Fibroblast of mammary gland (primary cell): ENCODE results near the gene SMOC2.

Experiments used
- DNase-seq: peaks from one replicate; pipeline ENCODE4 v3.0.0-alpha.2; 2010; ENCODE audit warnings: low read depth
- H3K4me3 ChIP-seq: 2 replicates; pipeline ENCODE4 v1.5.1; 2011; ENCODE audit warnings: low read depth, mild to moderate bottlenecking, low read length, moderate library complexity; ENCODE audit not compliant: control insufficient read depth
- CTCF ChIP-seq: conservative IDR thresholded peaks from 2 replicates; pipeline ENCODE4 v1.5.1; 2011; ENCODE audit warnings: low read depth, low read length, inconsistent platforms; ENCODE audit not compliant: control insufficient read depth, insufficient read depth

The SMOC2 gene

DNA sequence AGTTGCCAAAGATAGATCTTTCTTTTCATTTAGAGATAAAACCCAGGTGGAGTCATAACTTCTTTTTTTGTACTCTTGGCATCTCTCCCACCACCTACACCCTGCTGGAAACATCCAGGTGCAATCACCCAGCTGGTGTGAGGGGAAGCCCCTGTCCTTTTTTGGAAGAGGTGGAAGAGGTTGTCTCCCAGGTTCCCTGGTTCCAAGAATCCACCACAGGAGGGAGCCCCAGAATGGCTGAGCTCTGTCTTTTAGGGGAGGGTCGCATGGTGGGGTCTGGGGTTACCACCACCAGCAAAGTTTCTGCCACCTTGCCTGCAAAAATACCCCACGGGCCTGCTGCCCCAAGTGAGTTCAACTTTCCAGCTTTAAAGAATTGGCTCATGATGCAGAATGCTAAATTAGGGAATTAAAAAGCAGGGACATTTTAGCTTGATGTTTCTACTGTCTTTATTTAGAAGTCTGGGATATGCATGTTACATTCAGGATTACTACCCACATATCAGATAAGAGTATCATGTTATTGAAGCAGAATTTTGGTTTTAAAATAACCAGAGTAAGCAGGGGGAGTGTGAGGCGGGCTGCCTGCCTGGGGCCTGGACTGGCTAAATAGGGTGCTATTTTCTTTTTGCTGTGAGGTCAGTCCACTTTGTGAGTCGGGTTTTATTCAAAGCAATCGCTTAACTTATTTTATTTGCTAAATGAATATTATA, 11.0 kb downstream of the SMOC2 start:
- no peak overlapping the region for H3K4me3 ChIP-seq
- DNase-seq, result no peak
- TF ChIP-seq CTCF, result peak; percentile 10

- DNase-seq, result no peak
- no peak for TF ChIP-seq CTCF
- no peak overlapping the region for H3K4me3 ChIP-seq
Measured at GRCh38 chr6:168452685-168453377, 11.8 kb downstream of the SMOC2 start.

GRCh38 chr6:168455847-168456530, 15.0 kb downstream of the SMOC2 start:
- H3K4me3 ChIP-seq, result no peak overlapping the region
- no peak for TF ChIP-seq CTCF

GRCh38 chr6:168456907-168457652, 16.1 kb downstream of the SMOC2 start:
- no peak overlapping the region for H3K4me3 ChIP-seq
- no peak for DNase-seq
- TF ChIP-seq CTCF, result no peak

More at GRCh38 chr6:168455847-168456530, 15.0 kb downstream of the SMOC2 start:
- no peak for DNase-seq

DNA sequence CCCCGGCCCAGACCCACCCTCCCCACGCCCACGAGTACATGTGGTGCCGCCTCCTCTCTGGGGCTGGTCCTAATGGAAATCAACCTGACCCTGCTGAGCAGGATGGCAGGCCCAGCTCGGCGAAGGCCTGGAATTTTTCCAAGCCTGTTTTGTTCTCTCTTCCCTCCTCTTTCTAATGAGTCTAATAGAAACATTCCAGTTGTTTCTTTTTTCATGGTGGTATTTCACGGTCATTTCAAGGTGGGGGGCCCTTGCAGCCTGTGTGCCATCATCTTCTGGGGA, 16.6 kb downstream of the SMOC2 start:
- DNase-seq, result no peak
- TF ChIP-seq CTCF, result no peak

GRCh38 chr6:168458101-168458500, 17.1 kb downstream of the SMOC2 start:
- no peak for DNase-seq
- no peak overlapping the region for H3K4me3 ChIP-seq
- no peak for TF ChIP-seq CTCF

More for the DNA sequence above, 16.6 kb downstream of the SMOC2 start:
- H3K4me3 ChIP-seq, result no peak overlapping the region
